ENCODE results near the gene DIO3.
"Not testable (repeated sequence)": the region's sequence is repeated elsewhere in the genome, so short reads cannot be mapped to it uniquely, and the experiment has no call there.

DIO3 gene

DNA sequence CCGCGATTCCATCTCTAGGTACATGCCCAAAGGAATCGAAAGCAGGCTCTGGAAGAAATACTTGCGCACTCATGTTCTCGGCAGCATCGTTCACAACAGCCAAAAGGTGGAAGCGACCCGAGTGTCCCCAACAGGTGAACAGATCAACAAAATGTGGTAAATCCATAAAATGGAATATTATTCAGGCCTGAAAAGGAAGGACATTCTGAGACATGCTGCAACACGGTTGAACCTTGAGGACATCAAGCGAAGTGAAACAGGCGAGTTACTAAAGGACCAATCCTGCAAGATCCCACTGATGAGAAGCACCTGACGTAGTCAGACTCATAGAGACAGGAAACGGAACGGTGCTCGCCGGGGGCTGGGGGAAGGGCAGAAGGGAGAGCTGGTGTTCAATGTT is 17.5 kb upstream of the DIO3 start:
- ATAC-seq, result no peak

DNA sequence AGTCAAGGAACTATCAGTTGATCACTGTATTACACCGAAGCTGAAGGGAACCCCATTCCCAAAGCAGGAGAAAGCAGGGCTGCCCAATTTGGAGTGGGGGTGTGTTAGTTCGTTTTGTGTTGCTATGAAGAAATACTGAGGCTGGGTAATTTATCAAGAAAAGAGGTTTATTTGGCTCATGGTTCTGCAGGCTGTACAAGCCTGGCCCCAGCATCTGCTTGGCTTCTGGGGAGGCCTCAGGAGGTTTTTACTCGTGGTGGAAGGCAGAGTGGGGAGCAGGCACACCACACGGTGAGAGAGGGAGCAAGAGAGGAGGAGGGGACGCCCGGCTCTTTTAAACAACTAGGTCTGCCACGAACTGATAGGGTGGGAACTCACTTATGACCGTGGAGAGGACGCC is 16.7 kb upstream of the DIO3 start:
- ATAC-seq, result no peak

DNA sequence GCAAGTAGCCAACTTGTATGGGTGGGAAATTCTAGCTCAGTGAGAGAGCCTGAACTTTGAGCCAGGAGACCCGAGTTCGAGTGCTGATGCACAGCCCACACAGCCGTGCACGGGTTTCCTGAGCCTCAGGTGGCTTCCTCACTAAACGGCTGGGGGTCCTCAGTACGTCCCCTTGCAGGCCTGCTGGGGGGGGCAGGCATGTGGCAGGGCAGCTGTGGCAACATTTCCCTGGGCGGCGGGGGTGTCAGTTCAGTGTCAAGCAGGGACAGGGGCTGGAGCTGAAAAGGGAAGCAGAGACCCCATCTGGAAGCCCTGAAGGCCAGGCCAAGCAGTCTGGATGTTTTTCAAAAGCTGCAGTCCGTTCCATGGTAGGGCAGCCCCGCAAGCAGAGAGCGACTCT is 14.6 kb upstream of the DIO3 start:
- no peak for ATAC-seq

DNA sequence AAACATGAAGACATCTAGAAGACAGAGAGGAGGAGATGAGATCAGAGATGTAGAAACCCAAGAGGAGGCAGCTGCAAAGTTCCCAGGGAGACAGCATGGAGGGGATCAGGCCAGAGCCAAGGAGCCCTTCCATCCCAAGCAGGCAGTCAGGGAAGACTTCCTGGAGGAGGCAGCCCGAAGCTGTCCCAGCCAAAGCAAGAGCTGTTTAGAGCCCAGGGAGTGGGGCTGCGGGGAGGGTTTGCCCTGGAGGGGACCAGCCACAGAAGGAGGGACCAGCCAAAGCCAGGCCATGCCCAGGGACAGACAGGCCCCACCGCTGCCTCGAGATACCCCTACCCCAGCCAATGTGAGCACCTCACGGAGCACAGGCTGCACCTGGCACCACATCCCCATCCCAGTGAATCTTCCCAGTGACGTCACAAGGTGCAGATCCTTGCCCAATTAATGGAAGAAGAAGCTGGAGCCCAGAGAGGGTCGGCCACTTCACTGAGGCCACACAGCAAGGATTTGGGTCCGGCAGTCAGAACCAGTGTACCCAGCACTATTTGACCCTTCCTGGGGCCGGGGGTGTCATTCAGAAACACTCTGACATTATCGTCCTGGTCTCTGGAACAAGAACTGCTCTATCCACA is 14.1 kb upstream of the DIO3 start:
- no peak for ATAC-seq

DNA sequence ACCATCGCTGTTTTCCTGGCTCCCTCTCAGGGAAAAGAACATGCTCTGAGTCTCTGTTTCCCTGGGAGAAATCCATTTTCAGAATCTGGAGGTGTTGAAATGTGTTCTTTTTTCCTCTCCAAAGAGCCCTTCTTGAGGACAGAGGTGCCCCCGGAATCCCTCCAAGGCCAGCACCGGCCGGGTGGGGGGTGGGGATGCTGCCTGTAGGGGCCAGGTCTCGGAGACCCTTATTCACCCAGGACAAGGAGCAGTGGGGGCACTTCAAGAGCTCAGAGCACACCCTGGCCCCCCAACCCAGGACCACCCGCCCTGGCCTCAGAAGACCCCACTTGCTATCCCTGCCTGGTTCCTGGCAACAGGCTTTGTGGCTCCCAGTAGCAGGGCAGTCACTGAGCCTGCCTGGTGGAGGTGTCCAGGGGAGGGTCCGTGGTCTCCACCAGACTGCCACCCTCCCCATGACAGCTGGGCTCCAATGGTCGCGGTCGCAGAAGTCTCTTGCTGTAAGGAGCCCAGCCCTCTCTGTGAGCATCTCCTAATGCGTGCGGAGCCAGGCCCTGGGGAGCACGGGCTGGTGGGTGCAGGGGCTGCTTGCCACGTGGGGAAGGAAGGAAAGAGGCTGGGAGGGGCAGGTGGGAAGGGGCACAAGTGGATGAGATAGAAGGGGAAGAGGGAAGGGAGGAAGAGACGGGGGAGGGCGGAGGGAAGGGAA is 13.2 kb upstream of the DIO3 start:
- ATAC-seq, result no peak

DNA sequence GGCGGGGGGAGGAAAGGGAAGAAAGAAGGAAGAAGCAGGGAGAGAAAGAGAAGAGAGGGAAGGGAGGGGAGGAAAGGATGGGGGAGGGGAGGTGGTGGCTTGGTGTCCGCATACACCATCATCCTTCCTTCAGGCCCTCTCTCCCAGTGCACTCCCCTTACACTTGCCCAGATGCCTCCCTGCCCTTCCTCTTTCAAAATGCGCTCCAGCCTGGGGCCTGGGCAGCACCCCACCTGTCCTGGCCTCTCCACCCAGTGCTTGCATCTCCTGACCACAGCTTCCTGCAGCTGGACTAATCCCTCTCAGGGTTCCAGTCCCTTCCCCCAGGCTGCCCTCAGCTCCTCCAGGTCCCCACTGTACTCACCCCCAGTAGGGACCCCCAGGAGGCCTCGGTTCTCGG is 12.6 kb upstream of the DIO3 start:
- ATAC-seq, result no peak

DNA sequence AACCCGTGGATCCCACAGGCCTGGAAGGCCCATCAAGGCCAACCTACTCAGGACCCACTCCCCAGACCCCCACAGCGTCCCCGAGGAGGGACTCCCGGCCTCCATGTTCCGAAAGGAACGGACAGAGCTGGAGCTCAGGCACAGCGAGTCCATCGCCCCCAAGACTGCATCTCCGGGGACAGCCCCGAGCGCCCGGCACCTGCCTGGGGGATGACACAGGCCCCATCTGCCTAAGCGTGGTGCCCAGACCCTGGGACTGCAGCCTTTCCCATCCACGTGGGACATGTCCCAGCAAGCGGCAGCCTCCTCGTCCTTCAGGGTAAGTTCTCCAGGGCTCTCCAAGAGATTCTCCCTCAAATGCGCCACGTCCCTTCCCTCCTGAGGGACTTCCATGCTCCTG is 12.1 kb upstream of the DIO3 start:
- ATAC-seq, result no peak

DNA sequence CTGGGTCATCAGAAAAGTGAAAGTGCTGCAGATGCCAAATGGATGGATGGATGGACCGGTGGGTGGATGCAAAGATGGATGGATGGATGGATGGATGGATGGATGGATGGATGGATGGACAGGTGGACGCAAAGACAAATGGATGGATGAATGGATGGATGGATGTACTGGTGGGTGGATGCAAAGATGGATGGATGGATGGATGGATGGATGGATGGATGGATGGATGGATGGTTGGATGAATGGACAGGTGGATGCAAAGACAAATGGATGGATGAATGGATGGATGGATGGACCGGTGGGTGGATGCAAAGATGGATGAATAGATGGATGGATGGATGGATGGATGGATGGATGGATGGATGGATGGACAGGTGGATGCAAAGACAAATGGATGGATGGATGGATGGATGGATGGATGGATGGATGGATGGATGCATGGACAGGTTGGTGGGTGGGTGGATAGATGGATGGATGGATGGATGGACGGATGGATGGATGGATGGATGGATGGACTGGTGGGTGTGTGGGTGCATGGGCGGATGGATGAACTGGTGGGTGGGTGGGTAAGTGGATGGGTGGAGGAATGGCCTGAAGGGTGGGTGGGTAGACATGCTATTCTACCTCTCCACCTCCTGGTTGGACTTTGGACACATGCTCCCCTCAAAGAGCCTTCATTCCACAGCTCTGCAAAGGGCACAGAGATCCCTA is 10.9 kb upstream of the DIO3 start:
- ATAC-seq, result not testable (repeated sequence)

DNA sequence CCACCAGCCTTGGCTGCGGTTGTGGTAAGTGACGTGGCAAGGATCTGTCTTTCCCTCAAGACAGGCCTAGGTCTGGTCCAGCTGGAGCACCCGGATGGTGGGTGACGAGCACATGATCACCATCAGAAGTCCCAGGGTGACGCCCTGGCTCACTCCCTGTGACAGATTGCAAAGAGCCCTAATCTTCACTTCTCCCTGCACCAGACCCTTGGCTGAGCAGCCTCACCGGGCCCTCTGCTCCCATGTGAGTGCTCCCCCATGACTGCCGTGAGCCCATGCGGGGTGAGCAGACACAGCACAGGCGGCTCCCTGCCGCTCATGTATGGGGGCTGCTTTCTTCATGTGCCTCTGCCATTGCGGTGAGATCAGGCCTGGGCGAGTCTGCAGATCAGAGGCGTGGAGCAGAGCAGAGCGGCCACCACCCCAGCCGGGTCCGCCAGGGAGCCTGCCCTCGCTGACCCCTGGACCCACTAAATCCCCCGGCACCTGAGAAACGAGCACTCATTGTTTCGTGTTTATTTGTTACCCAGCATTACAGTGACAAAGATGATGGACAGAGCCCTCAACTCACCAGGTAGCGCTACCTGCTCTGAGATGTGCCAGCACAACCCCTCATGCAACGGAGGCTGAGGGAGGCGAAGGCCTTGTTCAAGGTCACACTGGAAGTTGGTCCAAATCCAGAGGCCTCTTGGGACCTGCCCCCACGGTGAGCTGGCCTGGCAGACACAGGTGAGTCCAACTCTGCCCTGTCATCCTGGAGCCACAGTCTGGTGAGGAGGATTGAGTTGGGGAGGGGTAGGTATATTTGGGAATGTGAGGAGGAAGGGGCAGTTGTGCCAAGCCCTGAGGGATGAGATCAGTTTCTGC is 9.3 kb upstream of the DIO3 start:
- ATAC-seq, result no peak

DNA sequence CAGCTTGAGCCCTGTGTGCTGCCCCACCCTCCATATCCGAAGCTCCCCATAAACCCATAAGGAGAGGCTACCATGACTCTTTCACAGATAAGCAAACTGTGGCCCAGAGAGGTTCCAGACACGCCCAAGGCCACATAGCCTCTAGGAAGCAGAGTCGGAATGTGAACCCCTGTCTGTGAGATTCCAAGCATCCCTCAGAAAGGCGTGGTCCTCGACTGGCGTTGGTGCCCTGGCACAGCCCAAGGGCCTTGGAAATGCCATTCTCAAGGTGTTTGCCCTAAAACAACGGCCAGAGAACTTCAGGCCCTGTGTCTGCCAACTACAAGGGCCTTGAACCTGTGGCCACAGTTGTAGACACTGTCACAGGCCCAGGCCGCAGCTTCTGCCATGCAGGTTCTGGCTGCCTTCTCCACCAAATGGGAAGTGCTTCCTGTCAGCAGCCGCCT is 8.5 kb upstream of the DIO3 start:
- ATAC-seq, result no peak

DNA sequence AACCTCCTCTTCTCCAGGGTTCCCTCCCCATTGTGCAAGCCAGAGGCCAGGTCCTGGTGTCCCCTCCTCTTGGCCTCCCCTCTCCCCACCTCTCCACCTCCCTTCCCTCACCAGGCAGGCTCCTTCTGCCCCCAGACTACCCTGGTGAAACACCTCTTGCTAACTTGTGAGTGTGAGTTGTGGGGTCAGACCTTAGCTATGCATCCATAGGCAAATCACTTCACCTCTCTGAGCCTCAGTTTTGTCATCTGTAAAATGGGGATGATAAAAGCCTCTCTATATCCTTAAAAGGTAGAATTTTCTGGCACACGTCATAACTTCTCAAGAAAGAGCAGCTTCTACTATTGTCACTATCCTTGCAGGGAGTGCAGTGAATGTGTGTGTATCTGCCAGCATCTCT is 7.9 kb upstream of the DIO3 start:
- ATAC-seq, result no peak

DNA sequence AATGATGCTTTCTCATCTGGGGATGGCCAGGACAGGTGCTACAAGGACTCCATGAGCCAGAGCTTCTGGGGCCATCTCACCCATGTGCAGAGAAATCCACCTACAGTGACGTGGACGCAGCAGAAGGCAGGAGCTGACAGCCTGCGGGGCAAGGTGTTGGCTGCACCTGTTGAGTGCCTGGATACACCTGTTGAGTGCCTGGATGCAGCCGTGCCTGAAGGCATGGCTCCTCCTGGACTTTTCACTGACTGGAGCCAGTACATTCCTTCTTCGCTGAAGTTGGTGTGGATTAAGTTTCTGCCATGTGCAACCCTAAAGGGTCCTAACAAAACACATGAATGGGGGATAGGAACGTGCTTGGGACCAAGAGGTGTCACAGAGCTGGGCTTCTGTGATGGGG is 7.4 kb upstream of the DIO3 start:
- ATAC-seq, result no peak

DNA sequence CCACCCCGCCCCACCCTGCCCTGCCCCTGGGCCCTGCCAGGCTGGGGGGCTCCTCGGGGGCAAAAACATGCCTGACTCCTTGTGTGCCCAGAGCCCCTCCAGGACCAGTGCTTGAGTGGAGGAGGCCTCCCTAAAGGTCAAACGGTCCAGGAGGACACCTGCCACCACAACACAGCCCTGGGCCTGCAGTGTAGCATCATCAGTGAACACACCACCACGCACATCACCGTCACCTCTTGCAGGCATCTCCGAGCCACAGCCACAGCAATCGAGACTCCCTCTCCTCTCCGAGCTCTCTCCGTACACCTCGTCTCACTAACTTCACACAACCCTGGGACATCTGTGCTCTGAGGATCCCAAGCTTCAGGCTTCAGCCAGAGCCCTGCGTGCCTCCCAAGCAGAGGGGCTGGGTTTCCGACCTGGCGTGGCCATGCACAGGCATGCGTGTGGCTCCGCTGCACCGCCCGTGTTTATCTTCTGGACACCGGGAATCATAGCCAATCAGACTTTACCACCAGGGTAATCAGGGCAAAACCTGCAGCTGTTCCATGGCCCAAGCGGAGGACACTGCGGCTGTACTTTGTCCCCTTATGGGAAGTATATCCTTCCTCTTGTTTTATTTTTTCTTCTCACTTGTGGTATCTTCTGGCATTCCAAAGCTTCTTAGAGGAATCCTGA is 6.2 kb upstream of the DIO3 start:
- ATAC-seq, result no peak

DNA sequence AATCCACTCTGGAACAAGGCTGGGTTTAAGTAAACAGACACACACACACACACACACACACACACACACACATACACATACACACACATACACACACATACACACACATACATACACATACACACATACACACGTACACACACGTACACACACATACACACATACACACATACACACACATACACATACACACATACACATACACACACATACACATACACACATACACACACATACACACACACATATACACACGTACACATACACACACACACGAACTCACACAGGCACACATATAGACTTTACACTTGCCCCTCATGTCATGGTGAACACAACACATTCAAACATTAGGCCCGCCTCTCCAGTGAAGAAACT is 5.6 kb upstream of the DIO3 start:
- ATAC-seq, result not testable (repeated sequence)

DNA sequence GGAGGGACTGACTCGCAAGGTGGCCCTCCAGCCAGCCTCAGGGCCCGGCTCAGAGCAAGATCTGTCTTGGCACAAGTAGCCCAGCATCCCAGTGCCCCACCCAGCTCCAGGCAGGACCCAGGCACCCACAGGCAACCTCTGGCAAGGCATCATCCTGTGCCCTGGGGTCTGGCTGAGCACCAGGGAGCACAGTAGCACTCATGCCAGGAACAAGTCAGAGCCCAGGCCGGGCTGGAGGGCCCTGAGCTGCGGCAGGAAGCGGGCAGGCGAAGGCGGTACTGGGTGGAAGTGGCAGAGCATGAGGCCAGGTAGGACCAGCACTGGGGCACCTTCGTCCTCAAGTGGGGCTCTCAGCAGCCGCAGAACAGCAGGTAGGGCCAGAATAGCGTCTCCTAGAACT is 5.2 kb upstream of the DIO3 start:
- no peak for ATAC-seq

DNA sequence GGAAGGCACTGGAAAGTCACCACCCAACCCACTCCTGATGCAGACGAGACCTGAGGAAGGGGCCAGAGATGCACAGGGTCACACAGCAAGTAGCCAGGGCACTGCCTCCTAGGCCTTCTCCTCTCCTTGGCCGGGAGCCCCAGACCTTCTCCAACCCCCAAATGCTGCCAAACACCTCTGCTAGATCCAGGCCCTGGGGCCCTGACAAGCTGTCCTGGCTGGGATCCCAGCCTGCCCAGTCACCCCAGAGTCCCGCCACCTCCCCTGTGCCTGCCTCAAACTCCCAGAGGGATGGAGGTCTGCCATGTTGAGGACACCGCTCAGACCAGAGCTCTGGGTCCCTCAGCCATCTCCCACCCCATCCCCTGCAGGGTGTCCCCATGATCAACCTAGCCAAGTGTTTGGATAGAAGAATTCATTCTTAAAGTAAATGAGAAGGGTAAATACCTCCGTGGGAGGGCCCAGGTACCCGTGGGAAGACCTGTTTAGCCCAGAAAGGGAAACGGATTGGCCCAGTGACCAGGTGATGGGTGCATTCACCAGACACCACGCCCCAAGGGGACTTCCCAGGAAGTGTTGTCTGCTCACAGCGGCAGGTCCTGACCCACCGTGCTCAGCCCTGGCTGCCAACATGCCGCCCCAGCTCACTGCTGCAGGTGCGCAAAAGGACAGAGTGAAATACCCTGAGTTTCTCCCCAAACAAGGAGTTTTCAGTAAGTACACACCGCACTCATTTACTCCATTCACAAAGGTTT is 4.6 kb upstream of the DIO3 start:
- no peak for ATAC-seq

DNA sequence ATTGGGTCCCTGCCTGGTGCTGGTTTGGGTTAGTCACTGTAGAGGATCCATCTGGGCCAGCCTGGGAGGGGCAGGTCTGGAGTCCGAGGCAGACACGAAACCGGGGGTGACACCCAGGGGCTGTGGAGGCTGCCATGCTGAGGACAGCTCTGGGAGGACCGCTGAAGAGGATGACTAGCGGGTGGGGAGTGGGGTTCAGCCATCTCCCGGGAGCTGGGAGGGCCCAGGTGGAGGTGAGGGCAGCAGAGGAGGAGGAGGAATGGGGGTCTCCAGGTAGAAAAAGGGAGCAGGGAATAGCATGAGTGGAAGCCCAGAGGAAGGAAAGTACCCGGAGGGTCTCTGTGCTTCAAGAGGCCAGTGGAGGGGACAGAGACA is 4.0 kb upstream of the DIO3 start:
- no peak for ATAC-seq

DNA sequence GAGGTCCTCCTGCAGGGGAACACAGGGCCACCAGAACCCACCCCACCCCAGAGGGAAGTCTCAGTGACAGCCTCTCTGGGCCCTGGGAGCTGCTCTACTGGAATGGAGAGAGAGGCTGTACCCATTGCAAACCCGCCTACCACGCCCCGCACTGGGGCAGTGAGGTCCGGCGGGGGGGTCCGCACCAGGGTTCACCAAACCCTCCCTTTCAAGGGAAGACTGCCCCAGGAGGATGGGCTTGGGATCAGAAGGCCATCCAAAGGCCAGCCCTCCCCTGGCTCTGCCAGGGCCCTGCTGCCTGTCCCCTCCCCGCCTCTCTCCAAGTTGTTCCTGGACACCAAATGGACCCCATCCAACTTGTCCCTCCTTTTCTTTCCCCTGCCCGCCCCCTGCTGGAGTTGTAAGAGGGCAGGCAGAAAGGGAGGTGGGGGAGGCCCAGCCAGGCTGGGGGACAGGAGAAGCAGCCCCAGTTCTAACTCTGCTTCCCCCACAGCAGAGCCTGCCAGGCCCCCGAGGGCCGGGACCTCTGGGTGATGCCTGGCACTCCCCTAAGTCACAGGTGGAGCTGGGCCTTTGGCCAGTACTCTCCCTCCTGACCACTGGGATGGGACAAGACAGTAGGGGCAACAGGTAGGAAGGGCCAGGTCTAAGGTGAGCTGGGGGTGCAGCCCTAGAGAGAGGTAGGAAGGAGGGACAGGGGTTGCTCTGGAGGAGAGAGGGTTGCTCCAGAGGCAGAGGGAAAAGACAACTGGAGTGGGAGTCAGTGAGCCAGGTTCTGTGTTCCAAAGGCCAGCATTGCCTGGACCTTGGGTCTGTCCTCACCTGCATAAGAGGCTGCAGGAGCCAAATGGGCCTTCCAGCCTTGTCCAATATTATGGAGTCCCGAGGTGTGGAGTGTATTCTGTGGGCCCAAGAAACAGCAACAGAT is 3.2 kb upstream of the DIO3 start:
- ATAC-seq, result no peak

DNA sequence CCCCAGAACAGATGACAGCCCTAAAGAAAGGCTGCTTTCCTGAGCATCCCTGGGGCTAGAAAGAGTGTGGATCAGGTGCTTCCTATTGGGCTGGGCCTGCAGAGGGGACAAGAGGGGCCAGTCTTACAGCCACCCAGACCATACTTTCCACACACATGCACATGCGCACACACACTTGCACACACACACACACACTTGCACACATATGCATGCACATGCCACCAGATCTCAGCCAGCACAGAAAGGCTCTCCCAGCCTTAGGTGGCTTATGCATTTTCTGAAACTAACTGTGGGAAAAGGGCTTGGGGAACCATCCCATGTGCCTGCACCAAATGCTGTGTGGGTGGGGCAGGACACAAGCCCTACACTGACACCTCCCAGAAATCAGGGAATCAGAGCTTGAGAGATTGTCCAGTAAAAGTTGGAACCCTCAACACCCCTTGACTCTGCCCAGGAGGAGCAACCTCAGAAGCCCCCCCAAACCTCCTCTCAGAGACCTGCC is 2.5 kb upstream of the DIO3 start:
- no peak for ATAC-seq

DNA sequence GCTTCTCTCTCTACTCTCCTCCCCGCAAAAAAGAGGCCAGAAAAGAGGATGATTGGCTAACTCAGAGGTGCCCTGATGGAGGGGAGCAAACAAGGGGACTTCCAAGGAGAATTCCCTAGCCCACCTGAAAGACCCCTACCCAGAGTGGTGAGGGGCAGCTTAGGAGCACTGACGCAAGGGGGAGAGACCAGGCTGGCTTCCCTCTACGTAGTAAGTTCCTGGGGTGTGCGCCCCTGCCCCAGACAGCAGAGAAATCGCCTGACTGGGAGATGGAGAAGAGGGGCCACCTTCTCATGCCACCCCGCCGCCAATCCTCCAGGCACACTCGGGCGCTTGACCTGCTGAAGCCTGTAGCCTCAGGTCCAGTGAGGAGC is 2.1 kb upstream of the DIO3 start:
- no peak for ATAC-seq
